NB4 (cell line): ENCODE measurements around the gene DHX57.

Experiments
- MAX ChIP-seq: IDR thresholded peaks from 2 replicates; pipeline ENCODE4 v1.6.1; 2011; ENCODE audit warnings: low read depth, low read length
- MYC ChIP-seq: IDR thresholded peaks from 2 replicates; pipeline ENCODE4 v1.6.1; 2011; ENCODE audit warnings: low read depth, low read length
- POLR2A ChIP-seq: IDR thresholded peaks from 2 replicates; pipeline ENCODE4 v1.6.1; 2011; ENCODE audit warnings: mild to moderate bottlenecking; ENCODE audit not compliant: insufficient read length; ENCODE audit errors: extremely low read depth
- TF ChIP-seq, protein P1 (sequence below): IDR thresholded peaks from one replicate; pipeline ENCODE4 v1.5.1; 2012; ENCODE audit warnings: low read depth, low read length

- TF ChIP-seq, protein P1, sequence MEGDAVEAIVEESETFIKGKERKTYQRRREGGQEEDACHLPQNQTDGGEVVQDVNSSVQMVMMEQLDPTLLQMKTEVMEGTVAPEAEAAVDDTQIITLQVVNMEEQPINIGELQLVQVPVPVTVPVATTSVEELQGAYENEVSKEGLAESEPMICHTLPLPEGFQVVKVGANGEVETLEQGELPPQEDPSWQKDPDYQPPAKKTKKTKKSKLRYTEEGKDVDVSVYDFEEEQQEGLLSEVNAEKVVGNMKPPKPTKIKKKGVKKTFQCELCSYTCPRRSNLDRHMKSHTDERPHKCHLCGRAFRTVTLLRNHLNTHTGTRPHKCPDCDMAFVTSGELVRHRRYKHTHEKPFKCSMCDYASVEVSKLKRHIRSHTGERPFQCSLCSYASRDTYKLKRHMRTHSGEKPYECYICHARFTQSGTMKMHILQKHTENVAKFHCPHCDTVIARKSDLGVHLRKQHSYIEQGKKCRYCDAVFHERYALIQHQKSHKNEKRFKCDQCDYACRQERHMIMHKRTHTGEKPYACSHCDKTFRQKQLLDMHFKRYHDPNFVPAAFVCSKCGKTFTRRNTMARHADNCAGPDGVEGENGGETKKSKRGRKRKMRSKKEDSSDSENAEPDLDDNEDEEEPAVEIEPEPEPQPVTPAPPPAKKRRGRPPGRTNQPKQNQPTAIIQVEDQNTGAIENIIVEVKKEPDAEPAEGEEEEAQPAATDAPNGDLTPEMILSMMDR, result no peak
- TF ChIP-seq POLR2A (no peak), MYC (no peak), MAX (no peak)
Measured at GRCh38 chr2:38830526-38831159, 45.1 kb downstream of the DHX57 start.
